ENCODE results near the gene DPCD.
A peak's percentile ranks its signal among the peaks of the same experiment; 100 is the strongest.

Gene DPCD

DNA sequence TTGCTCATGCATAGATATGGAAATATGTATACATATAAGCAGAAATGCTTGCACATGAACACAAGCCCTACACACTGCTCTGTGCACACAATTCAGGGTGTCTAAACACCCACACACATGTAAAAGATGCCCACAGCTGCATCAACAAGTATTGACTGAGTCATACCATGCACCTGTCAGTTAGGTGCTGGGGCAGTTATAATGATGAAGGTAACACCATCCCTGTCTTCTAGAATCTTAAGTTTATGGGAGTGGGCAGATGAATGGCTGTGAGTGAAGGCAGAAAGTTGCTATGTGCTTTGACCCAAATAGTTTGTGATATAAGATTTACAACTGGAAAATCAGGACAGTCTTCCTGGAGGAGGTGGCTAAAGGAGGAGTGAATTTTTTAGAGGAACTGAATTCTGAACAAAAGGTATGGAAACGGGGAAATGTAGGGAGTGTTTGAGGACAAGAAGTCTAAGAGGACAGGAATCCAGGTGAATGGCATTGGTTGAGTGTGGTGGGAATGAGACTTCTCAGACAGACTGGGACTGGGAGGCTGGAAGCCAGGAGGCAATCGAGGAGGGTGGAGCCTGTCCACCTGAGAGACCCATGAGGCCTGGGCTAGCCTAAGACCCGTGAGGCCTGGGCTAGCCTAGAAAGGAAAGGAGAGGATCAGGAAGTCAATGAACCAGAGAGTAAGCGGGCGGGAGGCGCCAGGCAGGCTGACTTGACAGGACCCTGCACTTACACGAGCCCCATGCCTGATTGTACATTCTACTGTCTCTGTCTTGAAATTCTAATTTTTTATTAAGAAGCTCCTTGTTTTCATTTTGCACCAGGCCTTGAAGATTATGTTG, 20.7 kb upstream of the DPCD start:
- DNase-seq, result no peak

- no peak for DNase-seq
Measured at GRCh38 chr10:101568054-101568745, 19.9 kb upstream of the DPCD start.

DNA sequence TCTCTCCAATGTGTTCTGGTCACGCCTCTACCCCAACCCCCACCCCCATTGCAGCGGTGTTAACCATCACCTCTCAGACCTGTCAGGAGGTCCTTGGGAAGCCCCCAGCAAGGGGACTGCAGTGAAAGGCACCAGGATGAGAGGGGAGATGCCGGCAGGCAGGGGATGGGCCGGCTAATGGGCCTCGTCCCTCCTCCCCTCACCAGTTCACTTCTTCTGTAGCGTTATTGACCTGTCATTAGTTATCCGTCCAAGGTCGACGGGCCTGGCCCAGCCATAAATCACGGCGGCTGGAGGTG, 18.8 kb upstream of the DPCD start:
- DNase-seq, result no peak

DNA sequence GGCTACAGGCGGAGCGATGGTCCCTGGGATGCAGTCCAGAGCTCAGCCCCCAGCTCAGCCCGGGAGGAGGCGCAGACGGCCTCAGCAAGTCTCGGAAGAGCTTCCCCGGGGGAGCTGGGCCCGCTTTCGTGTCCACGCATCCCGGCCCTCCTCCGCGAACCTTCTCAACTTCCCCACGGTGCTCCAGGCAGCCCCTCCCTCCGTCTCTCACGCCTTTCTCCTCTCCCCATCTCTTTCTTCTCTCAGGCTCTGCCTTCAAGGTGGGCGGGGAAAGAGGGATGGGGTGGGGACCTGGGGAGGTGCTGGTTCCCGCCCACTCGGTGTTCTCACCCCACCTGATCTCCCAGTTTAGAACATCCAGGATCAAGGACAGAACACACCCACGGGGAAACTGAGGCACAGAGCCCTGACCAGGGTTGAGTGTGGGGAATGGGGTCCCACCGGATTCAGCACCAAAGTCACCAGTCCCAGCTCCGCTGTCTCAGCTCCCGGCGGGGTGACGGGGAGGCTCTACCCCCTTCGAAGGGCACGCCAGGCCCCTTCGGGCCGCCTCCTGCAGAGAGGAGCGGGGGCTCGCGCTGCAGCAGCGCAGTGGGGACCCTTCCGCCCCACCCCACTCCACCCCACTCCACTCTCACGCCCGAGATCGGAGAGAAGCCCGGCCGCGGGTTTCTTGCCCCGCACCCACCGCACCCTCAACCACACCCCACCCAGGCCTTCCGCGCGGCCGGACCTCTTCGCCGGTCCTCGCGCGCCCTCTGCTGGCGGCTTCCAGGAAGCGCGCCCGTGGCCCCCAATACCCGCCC, 18.3 kb upstream of the DPCD start:
- DNase-seq, result peak; percentile 47 to 52

DNA sequence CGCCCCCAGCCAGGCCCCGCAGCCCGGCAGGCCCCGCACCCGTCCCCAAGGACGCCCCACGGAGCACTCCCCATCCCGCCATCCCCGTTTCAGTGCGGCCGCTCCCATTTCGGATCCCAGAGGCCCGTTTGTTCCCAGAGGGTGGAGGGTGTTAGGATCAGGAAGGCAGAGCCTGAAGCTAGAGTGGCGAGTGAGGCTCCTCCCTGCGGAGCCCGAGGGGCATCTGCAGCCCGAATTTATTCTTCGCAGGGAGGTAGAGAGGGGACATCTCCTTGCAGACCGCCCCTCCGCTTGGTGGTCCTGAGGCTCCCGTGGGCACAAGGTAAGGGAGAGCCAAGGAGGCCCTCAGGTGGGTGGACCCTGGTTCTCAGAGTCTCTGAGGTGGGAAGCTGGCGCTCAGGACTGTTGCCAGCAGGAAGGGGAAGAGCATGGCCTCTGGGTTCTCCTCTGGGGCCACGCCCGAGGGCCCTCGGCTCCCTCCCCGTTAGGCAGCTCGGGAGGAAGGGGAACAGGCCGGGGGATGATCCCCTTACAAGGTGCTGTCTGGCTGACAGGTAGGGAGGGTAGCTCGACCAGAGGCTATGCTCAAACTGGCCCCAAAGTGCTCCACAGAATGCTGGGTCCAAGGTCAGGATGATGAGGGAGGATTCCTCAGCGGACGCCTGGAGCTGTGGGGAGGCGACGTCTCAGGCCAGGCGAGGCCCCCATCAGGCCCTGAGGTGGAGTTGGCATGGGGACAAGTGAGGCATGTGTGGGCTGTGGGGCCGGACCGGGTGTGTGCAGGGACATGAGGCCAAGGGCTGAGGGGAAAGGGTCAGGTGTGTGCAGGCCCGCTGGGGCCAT, 17.5 kb upstream of the DPCD start:
- peak; percentile 52 for DNase-seq

DNA sequence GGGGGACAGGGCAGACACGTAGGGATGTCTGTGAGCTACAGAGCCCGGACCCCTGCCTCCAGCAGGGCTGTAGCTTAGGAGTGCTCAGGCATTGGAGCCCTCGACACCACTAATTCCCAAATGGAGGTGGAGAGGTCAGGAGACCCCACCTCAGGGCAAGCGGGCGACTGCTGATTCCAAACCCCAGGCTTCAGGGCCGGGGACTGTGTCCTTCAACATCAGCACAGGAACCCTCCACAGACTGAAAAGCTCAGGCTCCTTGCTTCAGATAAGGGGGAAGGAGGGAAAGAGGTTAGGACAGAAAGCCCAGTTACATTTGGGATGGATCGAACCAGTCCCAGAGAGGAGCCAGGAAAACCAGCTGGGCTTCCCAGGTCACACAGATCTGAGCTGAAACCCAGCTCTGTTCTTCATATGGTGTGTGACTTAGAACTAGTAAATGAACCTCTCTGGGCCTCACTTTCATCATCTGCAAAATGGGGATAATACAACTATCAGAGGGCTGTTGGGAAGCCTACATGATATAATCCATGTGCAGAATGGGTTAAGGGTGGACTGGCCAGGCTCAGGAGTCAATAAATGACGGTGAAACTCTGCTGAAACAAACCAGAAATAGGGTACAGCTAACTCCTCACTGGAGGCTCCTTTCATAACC, 16.7 kb upstream of the DPCD start:
- no peak for DNase-seq

GRCh38 chr10:101572126-101572525, 16.0 kb upstream of the DPCD start:
- no peak for DNase-seq

DNA sequence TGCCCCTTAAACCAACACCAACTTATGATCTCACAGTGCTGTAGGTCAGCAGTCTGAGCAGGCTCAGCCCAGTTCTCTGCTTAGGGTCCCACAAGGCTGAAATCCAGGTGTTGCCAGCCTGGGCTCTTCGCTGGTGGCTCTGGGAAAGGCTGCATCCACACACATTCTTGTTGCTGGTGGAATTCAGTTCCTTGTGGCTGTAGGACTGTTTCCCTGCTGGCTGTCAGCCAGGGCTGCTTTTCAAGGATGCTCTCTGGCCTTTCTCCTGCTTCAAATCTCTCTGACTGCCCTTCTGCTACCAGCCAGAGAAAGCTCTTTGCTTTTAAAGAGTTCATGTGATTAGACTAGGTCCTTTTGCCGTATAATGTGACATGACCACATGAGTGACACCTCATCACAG, 15.3 kb upstream of the DPCD start:
- DNase-seq, result no peak

DNA sequence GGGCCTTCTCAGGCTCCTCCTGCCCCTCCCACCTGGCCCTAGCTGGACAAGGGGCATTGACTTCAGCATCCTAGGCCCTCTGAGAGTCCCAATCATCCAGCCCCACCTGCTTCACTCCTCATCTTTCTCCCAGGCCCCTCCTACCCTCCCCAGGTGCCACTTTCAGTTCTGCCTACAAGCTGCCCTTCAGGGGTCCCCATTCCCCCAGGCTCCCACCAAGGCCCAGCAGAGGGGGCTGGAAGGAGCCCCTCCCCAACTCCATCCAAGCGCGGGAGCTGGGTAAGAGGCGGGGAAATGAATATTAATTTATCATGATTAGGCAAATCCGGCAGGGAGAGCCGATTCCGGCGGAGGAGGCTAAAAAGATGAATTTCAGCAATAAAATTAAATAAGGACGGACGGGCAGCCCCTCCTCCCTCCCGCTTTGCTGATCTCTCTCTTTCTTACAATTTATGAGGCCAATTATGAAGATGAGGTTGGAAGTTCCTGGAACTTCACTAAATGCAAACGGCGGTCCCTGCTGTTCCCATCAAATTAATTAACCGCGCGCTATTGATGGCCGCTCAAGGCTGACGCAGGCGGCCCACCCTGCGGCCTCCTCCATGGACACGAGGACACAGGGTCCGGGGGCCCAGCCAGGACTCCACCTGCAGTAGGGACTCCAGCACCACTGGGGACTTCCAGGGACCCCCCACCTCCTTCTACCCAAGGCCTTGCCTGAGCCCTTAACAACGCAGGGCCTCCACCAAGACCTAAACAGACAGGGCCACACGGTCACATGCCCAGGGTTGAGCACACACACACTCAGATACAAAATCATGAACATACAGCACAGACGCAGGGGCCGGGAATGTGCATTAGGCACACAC, 14.0 kb upstream of the DPCD start:
- DNase-seq, result no peak

DNA sequence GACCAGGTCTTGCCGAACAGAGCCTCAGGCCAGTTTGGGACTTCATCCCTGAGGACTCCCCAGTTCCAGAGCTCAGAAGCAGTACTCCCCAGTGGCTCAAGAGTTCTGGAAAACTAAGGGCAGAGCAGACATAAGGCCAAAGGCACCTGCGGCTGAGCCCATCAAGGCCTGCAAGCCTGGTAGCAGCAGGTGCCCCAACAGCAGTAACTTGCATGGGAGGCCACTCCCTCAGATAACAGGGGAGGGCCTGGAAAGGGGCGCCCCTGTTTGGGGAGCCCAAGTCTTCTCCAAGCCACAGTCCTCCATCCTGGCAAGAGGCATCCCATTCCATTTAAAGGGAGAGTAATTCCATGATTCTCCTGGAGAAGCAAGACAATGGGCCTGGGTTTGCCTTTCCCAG, 13.0 kb upstream of the DPCD start:
- no peak for DNase-seq

GRCh38 chr10:101575580-101576210, 12.4 kb upstream of the DPCD start:
- DNase-seq, result no peak

DNA sequence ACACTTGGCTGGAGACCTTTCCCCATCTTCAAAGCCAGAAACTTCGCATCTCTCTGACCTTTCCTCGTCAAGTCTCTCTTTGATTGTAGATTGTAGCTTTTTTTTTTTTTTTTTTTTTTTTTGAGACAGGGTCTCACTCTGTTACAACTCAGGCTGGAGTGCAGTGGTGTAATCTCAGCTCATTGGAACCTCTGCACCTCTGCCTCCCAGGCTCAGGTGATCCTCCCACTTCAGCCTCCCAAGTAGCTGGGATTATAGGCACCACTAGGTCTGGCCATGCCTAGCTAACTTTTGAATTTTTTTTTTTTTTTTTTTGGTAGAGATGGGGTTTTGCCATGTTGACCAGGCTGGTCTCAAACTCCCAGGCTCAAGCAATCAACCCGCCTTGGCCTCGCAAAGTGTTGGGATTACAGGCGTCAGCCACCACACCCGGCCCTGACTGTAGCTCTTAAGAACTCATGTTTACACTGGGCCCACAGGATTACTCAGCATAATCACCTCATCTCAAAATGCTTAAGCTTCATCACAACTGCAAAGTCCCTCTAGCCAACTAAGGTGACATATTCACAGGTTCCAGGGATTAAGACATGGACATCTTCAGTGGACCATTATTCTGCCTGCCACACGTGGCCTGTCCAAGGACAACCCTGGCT, 11.8 kb upstream of the DPCD start:
- DNase-seq, result no peak

DNA sequence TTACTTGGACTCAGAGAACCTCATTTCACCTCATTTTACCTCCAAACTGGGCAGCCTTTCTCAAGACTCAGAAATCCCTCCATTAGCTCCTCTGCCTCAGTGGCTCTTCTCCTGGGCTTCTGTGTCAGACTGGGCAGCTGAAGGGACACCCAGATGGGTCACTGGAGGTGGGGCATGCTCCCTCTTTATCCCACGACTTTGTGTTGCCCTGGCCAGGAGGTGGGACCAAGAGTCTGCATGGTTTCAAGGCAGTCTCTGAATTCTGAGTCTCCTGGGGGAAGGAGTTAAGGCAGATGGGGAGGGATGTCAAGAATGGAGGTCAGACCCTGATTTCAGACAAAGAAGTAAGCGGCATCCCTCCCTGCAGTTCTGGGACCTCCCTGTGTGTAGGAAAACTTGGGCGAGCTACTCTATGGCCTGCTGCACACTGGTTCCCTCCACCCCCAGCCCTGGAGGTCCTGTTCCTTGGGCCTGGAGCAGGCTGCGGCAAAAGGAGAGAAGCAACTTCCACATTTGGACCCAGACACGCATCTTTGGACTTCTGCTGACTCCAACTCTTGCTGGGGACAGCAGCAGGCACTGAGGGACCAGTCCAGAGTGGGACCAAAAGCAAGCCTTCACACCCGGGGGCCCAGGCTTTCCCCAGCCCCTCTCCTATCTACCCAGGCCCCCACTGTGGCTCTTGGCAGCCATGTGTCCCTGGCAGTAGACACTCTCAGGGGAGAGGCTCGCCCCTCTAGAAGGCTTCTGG, 10.8 kb upstream of the DPCD start:
- no peak for DNase-seq

DNA sequence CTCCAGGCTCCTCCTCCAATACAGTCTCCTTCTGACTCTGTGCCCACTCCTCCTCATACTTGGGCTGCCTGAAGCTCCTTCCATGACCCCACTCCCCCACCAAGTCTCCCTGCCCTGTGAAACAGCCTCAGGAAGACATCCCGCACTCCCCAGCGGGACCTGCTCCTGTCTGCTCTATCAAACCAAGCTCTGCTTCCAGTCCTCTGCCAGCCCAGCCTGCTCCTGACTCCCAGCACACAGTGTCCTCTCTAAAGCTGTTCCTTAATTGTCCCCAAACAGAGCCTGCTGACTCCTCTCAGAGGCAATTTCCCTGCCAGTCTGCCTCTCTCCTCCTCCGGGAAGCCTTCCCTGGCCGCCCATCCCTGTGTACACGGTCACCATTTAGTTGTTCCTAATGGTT, 9.9 kb upstream of the DPCD start:
- no peak for DNase-seq

- no peak for DNase-seq
Measured at GRCh38 chr10:101578803-101579515, 9.2 kb upstream of the DPCD start.

DNA sequence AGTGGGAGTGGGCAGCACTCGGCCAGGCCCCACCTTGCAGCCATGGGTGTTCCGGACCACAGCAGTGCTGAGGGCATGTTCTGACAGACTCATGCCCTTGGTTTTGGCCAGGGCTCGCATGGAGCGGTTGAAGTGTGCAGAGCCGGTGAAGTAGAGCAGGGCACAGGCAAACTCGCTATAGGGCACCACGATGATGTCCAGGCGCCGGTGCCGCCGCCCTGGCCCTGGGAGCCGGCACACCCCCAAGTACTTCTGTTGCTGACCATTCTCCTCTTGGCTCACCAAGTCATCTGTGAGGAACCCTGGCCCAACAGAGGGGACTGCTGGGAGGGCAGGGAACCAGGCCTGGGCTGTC, 8.6 kb upstream of the DPCD start:
- DNase-seq, result no peak

- DNase-seq, result no peak
Measured at GRCh38 chr10:101580486-101581399, 7.4 kb upstream of the DPCD start.

DNA sequence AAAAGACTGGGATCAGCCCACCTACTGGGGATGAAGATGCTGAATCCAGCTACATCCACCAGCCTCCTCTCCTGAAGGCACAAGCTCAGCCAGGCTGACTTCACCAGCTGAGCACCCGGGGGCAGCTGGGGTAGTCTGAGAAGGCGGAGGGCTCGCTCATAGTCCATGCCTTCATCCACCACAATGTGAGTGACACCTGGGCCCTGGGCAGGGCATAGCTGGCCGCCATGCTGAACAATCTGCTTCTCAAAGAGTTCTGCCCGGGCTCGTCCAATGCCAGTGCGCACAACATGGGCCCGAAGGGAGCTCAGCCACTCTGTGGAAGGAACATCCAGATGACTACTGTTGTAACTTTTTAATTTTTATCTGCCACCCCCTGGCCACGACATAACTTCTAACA, 2.3 kb upstream of the DPCD start:
- no peak for DNase-seq

Measured in AML-193 (cell line).